ENCODE measurements around the gene GRK5.

DNA sequence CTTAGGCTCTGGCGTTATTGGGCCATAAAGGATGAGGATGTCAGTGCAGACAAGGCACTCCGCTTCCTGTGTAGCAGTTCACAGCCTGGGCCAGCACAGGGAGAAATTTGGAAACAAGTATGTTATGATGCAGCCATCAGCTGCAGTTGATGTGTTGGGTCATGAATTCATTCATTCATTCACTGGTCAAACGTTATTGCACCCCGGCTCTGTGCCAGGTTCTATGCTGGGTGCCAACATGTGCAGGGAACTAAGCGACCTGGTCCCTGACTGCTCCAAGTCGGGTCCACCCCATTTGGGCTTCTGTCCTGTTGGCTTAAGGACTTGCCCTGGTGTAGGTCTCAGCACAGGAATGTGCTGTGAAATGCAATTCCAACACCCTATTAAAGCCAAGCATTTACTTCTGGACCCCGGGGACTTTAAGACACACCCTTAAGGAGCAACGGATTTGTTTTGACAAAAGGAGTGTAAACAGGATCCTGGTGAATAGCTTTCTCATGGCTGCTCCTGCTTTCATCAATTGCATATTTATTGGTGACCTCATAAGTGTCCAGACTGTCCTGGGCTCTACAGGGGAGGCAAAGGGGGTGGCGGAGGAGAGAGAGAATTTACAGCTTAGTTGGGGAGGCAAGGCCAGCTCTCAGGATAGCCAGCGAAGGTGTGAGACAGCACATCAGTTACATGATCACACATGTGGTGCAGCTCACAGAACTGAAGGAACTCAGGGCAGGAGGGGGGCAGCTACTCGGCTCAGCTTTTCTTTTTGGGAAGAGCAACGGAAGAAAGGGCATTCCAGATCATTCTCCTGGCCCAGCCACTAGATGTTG, 158.6 kb downstream of the GRK5 start:
- TF ChIP-seq, protein P1, sequence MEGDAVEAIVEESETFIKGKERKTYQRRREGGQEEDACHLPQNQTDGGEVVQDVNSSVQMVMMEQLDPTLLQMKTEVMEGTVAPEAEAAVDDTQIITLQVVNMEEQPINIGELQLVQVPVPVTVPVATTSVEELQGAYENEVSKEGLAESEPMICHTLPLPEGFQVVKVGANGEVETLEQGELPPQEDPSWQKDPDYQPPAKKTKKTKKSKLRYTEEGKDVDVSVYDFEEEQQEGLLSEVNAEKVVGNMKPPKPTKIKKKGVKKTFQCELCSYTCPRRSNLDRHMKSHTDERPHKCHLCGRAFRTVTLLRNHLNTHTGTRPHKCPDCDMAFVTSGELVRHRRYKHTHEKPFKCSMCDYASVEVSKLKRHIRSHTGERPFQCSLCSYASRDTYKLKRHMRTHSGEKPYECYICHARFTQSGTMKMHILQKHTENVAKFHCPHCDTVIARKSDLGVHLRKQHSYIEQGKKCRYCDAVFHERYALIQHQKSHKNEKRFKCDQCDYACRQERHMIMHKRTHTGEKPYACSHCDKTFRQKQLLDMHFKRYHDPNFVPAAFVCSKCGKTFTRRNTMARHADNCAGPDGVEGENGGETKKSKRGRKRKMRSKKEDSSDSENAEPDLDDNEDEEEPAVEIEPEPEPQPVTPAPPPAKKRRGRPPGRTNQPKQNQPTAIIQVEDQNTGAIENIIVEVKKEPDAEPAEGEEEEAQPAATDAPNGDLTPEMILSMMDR (IDR thresholded peaks at IDR 0.05), result no peak
- TF ChIP-seq EP300 (IDR thresholded peaks at IDR 0.05) (peak in 1 of 2 donors; percentile 23), POLR2A (IDR thresholded peaks at IDR 0.05) (no peak)

Data from tibial nerve (tissue), 4 donors.